NCI-H1105 treated with DMSO at 0.1 percent for 48 hours (cell line): ENCODE measurements around the gene PTPN12.
A peak's percentile ranks its signal among the peaks of the same experiment; 100 is the strongest.
"Not testable (repeated sequence)": the region's sequence is repeated elsewhere in the genome, so short reads cannot be mapped to it uniquely, and the experiment has no call there.

ENCODE experiments used
- DNase-seq: peaks from one replicate; lab custom pipeline; 2025; lab: John Stamatoyannopoulos, UW

Gene PTPN12

GRCh38 chr7:77538281-77539212, 1.5 kb downstream of the PTPN12 start:
- DNase-seq: peak; percentile 82

GRCh38 chr7:77540402-77540822, 3.3 kb downstream of the PTPN12 start:
- no peak for DNase-seq

DNA sequence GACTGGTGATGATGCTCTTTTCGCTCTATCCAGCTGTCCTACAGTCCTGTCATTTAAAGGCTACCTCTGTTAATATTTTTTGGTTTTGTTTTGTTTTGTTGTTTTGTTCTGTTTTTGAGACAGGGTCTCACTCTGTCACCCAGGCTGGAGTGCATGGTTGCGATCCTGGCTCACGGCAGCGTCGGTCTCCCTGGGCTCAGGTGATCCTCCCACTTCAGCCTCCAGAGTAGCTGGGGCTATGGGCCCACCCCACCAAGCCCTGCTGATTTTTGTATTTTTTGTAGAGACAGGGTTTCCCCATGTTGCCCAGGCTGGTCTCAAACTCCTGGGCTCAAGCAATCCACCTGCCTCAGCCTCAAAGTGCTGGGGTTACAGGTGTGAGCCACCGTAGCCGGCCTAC, 3.9 kb downstream of the PTPN12 start:
- DNase-seq: not testable (repeated sequence)

DNA sequence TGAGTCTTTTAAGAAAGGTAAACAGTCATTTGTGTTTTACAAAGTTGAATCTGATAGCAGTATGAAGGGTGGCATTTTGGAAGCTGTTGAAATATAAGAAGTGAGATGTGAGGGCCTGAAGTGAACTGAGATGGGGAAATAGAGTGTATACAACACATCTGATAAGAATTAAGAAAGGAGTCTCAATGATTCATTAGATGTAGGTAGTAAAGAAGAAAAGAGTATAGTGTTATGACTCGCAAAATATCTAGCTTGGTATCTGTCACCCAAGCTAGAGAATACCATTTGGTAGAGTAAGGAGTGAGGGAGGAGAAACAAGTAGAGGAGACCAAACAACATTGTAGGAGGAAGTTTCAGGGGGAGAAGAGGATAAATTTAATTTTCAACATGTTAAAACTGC, 5.3 kb downstream of the PTPN12 start:
- DNase-seq: no peak

- DNase-seq: no peak
These were observed 5.8 kb downstream of the PTPN12 start for GRCh38 chr7:77542895-77543294.

- no peak for DNase-seq
These were observed 6.8 kb downstream of the PTPN12 start for GRCh38 chr7:77543910-77544309.

GRCh38 chr7:77544518-77544917, 7.4 kb downstream of the PTPN12 start:
- DNase-seq: no peak

- DNase-seq: no peak
These were observed 11.1 kb downstream of the PTPN12 start for GRCh38 chr7:77548206-77548605.

DNA sequence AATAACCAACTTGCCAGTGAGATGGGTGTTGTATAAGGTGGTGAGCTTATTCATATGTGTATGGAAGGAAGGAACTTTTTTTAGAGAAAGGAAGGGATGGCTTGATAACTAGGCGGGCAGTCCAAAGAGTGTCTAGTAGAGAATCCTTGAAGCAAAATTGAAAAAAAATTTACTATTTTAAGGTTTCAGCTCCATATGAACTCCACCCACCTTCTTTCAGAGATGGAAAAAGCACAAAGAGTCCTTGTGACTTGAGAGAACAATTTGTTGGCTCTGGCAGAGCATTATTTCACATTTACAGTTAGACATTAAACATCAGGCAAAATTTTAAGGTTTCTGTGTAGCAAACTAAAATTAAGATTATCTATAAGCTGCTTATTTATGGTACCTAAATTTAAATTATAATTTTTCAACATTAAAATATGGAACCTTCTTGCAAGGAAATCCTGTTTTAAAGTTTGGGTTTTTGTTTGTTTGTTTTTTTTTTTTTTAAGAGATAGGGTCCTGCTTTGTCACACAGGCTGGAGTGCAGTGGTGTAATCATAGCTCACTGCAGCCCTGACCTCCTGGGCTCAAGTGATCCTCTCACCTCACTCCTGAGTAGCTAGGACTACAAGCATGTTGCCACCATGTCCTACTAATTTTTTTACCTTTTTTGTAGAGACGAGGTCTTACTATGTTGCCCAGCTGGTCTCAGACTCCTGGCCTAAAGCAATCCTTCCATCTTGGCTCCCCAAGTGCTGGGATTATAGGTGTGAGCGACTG, 12.2 kb downstream of the PTPN12 start:
- DNase-seq: no peak

DNA sequence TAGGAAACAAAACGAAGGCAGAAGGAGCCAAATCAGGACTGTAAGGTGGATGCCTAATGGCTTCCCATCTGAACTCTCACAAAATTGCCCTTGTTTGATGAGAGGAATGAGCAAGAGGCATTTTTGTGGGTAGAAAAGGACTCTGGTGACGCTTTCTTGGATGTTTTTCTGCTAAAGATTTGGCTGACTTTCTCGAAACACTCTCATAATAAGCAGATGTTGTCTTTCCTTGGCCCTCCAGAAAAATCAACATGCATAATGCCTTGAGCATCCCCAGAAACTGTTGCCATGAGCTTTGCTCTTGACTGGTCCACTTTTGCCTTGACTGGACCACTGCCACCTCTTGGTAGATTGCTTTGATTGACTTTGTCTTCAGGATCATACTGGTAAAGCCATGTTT, 13.5 kb downstream of the PTPN12 start:
- DNase-seq: no peak

GRCh38 chr7:77553123-77553522, 16.0 kb downstream of the PTPN12 start:
- DNase-seq: no peak

DNA sequence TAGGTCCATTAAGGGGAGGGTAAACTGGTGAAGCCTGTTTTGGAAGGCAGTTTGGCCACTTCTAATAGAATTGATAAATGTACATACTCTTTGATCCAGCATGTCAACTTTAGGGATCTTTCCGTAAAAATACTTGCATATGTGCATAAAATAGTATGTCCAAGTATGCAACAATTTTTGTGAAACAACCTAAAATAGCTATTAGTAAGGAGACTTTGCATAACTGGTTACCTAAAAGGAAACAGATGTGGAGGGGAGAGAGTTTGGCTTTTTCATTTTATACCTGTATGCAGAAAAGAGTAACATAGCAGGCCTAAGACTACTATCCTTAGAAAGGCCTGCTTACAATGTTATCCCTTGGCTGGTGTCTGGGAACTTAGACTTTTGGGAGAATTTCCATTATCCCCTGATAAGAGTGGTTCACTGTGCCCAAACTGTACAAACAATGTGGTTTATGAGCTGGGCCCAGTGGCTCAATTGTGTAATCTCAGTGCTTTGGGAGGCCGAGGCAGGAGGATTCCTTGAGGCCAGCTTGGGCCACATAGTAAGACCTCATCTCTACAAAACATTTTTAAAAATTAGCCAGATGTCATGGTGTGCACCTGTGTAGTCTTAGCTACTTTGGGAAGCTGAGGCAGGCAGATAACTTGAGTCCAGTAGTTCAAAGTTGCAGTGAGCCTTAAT, 21.3 kb downstream of the PTPN12 start:
- no peak for DNase-seq

- no peak for DNase-seq
These were observed 24.3 kb downstream of the PTPN12 start for GRCh38 chr7:77561352-77561751.

- DNase-seq: no peak
These were observed 26.2 kb downstream of the PTPN12 start for GRCh38 chr7:77563275-77563674.

- DNase-seq: no peak
These were observed 28.8 kb downstream of the PTPN12 start for GRCh38 chr7:77565917-77566316.

- DNase-seq: no peak
These were observed 29.3 kb downstream of the PTPN12 start for GRCh38 chr7:77566421-77566820.

DNA sequence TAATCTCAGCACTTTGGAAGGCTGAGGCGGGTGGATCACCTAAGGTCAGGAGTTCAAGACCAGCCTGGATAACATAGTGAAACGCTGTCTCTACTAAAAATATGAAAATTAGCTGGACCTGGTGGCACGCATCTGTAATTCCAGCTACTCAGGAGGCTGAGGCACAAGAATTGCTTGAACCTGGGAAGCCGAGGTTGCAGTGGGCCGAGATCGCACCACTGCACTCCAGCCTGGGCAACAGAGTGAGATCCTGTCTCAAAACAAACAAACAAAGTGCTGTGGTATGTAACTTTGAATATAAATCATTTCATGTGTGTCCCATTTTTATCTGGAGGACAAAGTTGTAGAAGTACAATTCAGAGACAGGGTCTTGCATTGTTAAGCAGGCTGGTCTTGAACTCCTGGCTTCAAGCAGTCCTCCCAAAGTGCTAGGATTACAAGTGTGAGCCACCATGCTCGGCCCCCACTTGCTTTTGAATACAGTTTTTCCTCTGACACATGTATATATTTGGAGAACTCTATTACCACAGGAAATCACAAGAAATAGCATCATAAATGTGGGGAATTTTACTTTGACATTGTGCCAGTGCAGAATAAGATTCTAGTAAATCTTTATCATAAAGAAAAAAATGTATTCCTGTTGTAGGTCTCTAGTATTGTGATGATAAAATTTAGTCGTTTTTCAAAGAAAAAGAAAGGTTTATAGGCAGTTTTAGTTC, 32.6 kb downstream of the PTPN12 start:
- no peak for DNase-seq

DNA sequence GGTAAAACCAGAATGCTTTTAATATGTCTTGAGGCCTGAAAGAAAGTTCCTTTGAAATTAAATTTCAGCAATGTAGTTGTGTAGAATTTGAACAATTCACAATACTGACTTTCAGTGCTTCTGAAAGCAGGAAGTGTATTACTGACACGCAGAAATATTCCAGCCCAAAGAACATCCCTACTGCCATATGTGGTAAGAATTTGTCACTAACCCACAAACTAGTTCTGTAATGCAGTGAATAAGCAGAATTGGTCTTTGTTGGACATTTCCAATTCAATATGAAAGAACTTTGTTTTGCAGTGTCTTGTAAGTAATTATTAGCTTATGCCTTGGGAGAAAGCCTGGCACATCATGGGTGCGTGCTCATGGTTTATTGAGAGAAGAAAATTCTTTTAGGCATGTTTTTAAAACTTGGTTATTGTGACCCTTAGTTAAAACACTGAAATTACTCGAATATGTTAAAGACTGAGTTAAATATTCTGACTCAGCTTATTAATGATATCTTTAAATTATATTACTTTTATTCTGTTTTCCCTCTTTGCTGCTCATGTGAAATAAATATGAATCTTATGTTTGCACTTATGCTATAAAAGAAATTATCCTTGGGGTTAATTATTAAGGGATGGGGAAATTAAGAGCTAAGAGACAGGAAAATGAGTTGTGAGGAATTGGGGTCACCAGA, 33.4 kb downstream of the PTPN12 start:
- no peak for DNase-seq

- DNase-seq: no peak
These were observed 34.7 kb downstream of the PTPN12 start for GRCh38 chr7:77571801-77572200.

DNA sequence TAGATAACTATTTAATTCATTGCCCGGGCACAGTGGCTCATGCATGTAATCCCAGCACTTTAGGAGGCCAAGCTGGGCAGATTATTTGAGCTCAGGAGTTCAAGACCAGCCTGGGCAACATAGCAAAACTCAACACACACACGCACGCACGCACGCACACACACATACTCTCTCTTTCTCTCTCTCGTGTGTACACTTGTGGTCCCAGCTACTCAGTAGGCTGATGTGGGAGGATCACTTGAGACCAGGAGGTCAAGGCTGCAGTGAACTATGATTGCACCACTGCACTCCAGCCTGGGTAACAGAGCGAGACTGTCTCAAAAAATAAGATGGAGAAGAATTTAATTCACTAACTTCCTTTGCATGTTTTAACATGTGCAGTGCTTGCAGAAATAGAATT, 38.1 kb downstream of the PTPN12 start:
- DNase-seq: no peak

GRCh38 chr7:77576856-77577255, 39.8 kb downstream of the PTPN12 start:
- DNase-seq: no peak
